ENCODE data around the gene NUP210L.

DNA sequence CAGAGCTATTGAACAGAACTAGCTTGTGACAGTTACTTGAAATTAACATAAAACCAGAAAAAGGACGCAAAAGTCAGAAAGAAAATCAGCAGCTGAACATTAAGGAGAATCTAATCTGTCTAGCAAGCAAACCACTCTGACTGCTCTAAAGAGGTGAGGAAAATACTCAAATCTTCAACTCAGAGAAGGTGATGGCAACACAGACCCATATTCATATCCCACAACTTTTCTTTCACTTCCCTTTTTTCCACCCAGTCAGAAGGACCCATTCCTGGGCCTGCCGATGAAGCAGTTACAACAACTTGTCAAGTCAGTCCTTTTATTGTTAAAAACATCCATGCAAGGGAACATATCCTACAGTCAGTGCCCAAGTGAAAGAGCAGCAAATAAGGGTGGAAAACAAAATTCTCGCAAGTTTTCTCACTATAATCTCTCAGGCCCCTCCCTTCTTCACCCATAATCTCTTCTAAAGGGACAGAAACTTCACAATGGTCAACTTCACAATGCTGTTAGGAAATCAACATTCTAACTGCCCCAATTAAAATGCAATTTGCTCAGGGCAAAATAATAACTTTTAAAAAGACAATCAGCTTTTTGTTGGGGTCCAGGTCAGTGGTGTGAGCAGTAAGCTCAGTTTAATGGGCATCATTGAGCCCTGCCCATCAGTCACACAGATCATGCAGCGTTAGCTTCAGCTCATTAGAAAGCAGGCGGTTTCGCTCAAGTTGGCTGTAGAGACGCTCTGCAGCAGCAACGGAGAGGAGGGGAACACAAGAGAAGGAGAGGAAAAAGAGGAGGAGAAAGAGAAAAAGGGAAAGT lies 3.6 kb upstream of the NUP210L start:
- TF ChIP-seq, protein P1, sequence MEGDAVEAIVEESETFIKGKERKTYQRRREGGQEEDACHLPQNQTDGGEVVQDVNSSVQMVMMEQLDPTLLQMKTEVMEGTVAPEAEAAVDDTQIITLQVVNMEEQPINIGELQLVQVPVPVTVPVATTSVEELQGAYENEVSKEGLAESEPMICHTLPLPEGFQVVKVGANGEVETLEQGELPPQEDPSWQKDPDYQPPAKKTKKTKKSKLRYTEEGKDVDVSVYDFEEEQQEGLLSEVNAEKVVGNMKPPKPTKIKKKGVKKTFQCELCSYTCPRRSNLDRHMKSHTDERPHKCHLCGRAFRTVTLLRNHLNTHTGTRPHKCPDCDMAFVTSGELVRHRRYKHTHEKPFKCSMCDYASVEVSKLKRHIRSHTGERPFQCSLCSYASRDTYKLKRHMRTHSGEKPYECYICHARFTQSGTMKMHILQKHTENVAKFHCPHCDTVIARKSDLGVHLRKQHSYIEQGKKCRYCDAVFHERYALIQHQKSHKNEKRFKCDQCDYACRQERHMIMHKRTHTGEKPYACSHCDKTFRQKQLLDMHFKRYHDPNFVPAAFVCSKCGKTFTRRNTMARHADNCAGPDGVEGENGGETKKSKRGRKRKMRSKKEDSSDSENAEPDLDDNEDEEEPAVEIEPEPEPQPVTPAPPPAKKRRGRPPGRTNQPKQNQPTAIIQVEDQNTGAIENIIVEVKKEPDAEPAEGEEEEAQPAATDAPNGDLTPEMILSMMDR (IDR thresholded peaks at IDR 0.05): no peak
- TF ChIP-seq POLR2A (IDR thresholded peaks at IDR 0.05): no peak
